GM18951 (cell line): ENCODE measurements around the gene IKZF3.

Experiments
- POLR2A ChIP-seq: IDR thresholded peaks from 4 replicates; pipeline ENCODE4 v1.6.1; 2011; ENCODE audit warnings: mild to moderate bottlenecking; ENCODE audit not compliant: insufficient read length, insufficient read depth; ENCODE audit errors: extremely low read depth
- in situ Hi-C: fragments of 300-500 bp; cut with MboI; formaldehyde crosslinking; loops from one replicate; pipeline ENCODE4 v1.12.0; 2022; ENCODE audit warnings: low sequenced_read_pairs, mixed read lengths, inconsistent platforms; ENCODE audit not compliant: unreplicated experiment

IKZF3 gene

GRCh38 chr17:39846205-39846604 is 17.9 kb downstream of the IKZF3 start:
- TF ChIP-seq POLR2A: no peak
- in situ Hi-C loops: no loop called here

- TF ChIP-seq POLR2A: no peak
- in situ Hi-C loops: no loop called here
Measured at GRCh38 chr17:39845052-39845846, 18.9 kb downstream of the IKZF3 start.

GRCh38 chr17:39841134-39841683 is 22.9 kb downstream of the IKZF3 start:
- in situ Hi-C loops: no loop called here
- TF ChIP-seq POLR2A: no peak

- in situ Hi-C loops: no loop called here
- no peak for TF ChIP-seq POLR2A
Measured at GRCh38 chr17:39838784-39839183, 25.3 kb downstream of the IKZF3 start.

- TF ChIP-seq POLR2A: no peak
- in situ Hi-C loops: no loop called here
Measured at GRCh38 chr17:39838057-39838456, 26.1 kb downstream of the IKZF3 start.

GRCh38 chr17:39836117-39836516 is 28.0 kb downstream of the IKZF3 start:
- in situ Hi-C loops: no loop called here
- no peak for TF ChIP-seq POLR2A

- TF ChIP-seq POLR2A: peak; percentile 21
- in situ Hi-C loops: no loop called here
Measured at GRCh38 chr17:39835038-39835786, 28.9 kb downstream of the IKZF3 start.

- in situ Hi-C loops: no loop called here
- no peak for TF ChIP-seq POLR2A
Measured at GRCh38 chr17:39834017-39834416, 30.1 kb downstream of the IKZF3 start.

GRCh38 chr17:39831588-39831987 is 32.5 kb downstream of the IKZF3 start:
- no peak for TF ChIP-seq POLR2A
- in situ Hi-C loops: no loop called here

- no peak for TF ChIP-seq POLR2A
Measured at GRCh38 chr17:39828443-39828842, 35.7 kb downstream of the IKZF3 start.

GRCh38 chr17:39826334-39826733 is 37.8 kb downstream of the IKZF3 start:
- TF ChIP-seq POLR2A: no peak

More at GRCh38 chr17:39828443-39828842, 35.7 kb downstream of the IKZF3 start:
- in situ Hi-C loops: no loop called here

GRCh38 chr17:39823407-39824054 is 40.6 kb downstream of the IKZF3 start:
- in situ Hi-C loops: no loop called here
- TF ChIP-seq POLR2A: no peak

More at GRCh38 chr17:39826334-39826733, 37.8 kb downstream of the IKZF3 start:
- in situ Hi-C loops: no loop called here

GRCh38 chr17:39822051-39822451 is 42.1 kb downstream of the IKZF3 start:
- in situ Hi-C loops: no loop called here
- no peak for TF ChIP-seq POLR2A
